SK-N-DZ (cell line): Measurements from ENCODE around the gene RAPGEF6.
"Not testable (repeated sequence)": the region's sequence is repeated elsewhere in the genome, so short reads cannot be mapped to it uniquely, and the experiment has no call there.

Experiments used
- DNase-seq: peaks from one replicate; pipeline ENCODE4 v3.0.0-alpha.2; 2015; ENCODE audit warnings: low spot score

The RAPGEF6 gene

DNA sequence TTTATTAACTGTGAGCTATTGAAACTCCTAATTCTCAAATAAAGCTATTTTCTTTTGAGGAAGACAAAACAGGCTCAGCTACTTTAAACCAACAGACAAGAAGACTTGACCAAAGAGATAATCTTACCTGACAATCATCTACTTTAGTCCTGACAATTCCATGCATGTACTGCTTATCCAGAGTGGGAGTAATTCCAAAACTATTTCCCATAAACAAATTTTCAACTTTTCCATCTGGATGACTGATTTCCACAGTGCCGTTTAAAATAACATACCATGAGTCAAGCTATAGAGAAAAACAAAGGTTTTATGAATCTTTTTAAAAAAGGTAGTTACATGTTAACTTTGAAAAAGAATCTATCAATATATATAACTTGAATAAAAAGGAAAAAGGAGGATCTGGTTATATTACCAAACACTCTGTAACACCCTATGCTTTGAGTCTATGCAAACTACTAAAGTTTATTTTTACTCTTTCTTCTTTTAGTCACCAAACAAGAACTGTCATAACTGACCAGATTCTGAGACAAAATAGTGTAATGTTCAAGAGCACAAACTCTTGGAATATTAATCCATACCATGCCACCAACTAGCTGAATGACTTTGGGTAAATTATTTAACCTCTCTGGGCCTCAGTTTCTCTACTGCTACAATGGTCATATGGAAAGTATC is 129.7 kb downstream of the RAPGEF6 start:
- no peak for DNase-seq

GRCh38 chr5:131496400-131496713 is 138.7 kb downstream of the RAPGEF6 start:
- no peak for DNase-seq

GRCh38 chr5:131495536-131496399 is 139.3 kb downstream of the RAPGEF6 start:
- DNase-seq, result no peak

DNA sequence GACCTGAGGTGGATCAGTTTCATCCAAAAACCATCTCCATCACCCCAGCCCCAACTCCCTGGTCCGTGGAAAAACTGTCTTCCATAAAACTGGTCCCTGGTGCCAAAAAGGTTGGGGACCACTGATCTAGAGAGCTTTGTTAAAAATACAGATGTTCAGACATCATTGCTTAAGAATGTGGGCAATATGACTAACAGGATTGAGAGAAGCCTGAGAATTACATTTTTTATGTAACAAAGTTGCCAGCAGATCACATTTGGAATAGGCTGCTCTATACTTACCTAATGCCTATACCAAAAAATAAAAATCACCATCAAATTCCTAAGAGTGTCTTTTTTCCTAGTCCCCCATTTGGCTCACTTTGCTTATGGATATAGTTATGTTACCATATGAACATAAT is 143.3 kb downstream of the RAPGEF6 start:
- DNase-seq, result no peak

DNA sequence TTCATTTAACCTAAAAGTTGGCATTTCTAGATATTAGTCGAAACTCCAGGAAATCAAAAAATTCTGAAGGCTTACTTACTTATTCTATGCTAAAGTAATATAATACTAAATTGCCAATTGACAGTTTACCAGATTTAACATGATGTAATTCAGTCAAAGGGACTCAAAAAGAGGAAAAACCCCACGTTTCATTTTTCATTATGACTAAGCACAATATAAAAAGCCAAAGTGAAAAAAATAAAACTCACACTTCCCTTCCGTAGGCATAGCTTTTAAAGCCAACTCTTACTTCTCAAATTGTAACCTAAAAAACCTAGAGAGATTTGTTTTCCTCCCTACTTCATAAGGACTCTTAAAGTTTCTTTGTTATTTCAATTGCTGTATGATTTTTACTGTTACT is 146.6 kb downstream of the RAPGEF6 start:
- DNase-seq, result no peak

GRCh38 chr5:131487371-131487770 is 147.7 kb downstream of the RAPGEF6 start:
- DNase-seq, result not testable (repeated sequence)

DNA sequence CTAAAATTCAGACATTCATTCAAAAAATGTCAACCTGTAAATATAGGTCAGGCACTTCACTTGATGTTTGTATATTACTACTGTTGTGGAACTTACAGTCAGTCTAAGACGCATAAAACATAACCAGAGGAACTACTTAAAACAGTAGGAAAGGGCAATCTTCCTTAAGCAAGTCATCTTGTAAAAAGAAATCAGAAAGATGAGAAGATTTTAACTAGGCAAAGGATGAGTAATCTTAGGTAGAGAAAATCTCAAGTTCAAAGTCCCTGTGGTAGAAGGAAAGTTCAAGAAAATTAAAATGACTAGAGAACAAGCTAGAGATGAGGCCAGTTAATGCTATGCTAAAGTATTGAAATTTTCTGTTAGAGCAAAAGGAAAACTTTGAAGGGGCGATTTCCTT is 152.4 kb downstream of the RAPGEF6 start:
- DNase-seq, result no peak

DNA sequence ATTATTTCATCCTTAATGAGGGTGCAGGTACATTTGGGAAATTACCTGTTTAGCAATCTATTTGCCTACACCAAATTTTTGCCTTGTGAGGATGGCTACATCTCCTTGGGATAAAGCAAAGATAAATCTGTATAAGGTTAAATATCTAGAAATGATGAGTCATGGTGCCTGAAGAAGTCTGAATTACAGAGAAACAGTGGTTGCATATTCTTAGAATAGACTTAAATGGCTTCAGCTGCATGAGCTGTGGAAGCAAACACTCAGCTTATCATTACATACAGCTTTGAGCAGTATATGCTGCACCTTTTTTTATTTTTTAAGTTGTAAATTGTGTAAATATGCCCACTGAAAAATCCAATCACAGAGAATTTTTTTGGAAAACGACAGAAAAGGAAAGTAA is 153.5 kb downstream of the RAPGEF6 start:
- no peak for DNase-seq

GRCh38 chr5:131475541-131475941 is 159.5 kb downstream of the RAPGEF6 start:
- DNase-seq, result no peak

DNA sequence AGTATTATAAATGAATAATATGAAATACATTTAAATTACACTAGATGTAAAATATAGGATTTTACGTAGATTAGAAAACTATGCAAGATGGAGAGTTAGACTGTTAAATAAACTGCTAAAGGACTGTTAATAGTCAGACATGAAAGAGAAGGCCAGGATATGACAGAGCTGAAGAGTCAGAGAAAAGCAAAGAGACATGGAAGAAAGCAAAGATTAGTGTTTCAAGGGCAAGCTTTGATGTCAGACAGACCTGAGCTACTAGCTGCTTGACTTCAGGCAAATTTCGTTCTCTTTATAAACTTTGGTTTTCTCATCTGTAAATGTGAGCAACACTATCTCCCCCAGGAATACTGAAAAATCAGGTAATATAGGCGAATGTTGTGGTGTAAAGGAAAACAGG is 161.3 kb downstream of the RAPGEF6 start:
- no peak for DNase-seq

DNA sequence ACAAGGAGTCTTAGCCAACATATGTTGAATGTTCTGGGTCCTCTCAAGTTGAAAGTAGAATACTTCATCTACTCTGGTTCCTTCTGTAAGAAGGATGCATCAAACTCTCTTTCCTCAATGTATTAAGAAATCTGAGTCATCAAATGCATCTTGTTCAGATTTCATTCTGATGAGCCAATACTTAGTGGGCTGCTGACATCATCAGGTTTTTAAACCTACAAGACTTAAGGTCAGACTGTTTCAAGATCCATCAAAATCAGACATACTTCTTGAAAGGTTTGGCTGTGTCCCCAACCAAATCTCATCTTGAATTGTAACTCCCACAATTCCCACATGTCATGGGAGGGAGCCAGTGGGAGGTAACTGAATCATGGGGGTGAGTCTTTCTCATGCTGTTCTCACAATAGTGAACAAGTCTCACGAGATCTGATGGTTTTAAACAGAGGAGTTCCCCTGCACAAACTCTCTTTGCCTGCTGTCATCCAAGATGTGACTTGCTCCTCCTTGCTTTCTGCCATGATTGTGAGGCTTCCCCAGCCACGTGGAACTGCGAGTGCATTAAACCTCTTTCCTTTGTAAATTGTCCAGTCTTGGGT is 168.8 kb downstream of the RAPGEF6 start:
- DNase-seq, result no peak

GRCh38 chr5:131463656-131464055 is 171.4 kb downstream of the RAPGEF6 start:
- no peak for DNase-seq

DNA sequence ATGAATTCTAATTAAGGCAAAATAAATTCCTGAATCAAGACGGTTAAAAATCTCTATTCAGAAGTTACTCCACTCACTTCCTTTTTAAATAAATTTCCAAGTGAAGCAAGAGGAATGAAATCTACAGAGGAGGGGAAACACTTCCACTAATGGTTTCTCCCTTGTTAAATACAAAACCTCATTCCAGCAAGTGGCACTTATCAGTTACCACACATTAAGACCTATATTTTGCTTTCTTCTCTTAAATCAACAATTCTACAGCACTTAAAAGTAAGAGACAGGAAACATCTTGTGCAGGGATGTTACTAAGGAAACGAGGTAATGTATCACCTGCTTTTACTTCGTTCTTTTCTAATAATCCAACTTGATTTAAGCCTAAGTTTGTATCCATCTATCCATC is 172.6 kb downstream of the RAPGEF6 start:
- no peak for DNase-seq

GRCh38 chr5:131461742-131462141 is 173.3 kb downstream of the RAPGEF6 start:
- DNase-seq, result no peak

- DNase-seq, result no peak
Observed at GRCh38 chr5:131460867-131461572, 174.0 kb downstream of the RAPGEF6 start.

DNA sequence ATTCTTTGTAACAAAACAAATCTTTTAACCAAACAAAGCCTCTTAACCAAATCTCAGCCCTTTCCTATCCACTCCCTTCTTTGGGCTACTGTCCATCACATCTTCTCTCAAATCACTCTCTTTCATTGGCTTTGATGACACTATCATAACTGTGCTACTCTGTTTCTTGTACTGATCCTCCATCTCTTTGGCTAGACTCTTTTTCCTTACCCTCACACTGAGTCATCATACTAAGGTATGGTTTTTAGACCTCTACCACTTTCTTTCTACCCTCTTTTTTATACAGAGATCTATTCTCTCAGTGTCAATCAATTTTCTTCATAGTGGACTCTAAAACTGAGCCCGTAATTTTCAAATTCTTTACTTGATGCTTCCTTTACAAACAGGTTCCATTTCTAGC is 174.9 kb downstream of the RAPGEF6 start:
- DNase-seq, result no peak

GRCh38 chr5:131459216-131459615 is 175.8 kb downstream of the RAPGEF6 start:
- no peak for DNase-seq

DNA sequence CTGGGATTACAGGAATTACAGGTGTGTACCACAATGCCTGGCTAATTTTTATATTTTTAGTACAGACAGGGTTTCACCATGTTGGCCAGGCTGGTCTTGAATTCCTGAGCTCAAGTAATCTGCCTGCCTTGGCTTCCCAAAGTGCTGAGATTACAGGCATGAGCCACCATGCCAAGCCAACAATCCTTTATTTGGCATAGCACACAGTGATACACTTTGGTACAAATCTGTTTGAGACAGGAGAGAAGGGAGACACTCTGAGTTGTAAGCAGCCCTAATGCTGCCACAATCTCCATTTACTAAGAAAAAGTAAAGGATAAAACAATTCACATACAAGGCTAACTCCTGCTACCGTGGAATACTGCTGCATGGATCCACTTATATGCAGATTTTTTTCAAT is 177.8 kb downstream of the RAPGEF6 start:
- DNase-seq, result no peak

DNA sequence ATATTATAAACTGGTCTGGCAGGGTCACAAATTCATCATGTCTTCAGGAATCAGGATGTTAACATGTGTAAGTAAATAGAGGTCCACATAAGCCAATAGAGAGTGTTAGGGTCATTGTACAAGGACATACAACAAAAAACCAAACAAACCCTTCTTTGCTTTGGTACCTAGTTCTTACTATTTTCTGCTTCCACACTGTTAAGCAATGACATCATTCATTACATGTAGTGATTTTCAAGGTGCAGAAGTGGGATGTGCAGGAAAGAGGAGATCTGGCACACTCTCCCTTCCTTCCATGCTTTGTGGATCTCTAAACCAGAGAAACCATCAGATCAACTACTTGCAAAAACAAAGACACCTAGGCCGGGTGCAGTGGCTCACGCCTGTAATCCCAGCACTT is 184.1 kb downstream of the RAPGEF6 start:
- DNase-seq, result no peak

GRCh38 chr5:131441184-131441583 is 193.8 kb downstream of the RAPGEF6 start:
- DNase-seq, result no peak

- no peak for DNase-seq
Observed at GRCh38 chr5:131436081-131436480, 198.9 kb downstream of the RAPGEF6 start.

DNA sequence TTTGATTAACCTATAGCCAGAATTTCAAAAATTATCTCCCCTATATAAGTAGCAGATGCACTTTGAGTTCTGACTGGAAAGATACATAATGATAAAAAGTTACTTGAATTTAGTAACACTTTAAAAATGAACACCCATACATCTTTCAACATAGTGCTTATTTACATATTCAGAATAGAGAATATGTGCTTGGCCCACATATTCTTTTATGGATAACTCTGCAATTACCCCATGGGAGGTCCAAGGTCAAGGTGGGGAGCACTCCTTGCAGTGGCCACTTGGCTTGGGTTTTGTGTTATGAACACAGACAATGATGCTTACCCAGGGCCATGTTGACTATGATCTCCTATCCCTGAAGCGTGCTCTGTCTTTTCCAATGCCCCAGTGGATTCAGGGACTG is 201.9 kb downstream of the RAPGEF6 start:
- no peak for DNase-seq
